ENCODE measurements around the gene MSANTD4. TPM values are rescaled to one million over a fixed set of nuclear protein-coding genes. Genes with fewer than 3 reads are reported as not detected.

Gene MSANTD4
- total RNA-seq = 10 to 100 TPM; 31.3 to 39.6 (median 34.9) TPM

GRCh38 chr11:106021967-106022794 is at the start of gene MSANTD4:
Gene MSANTD4 (minus strand): TSS chr11:106022240. CDS start chr11:106010917, 11,323 bp downstream.
- peak; percentile 91 to 98 for ATAC-seq
- peak; percentile 99 to 100 for DNase-seq
- intact Hi-C loops (cut with DNase I; ENCODE audit: low total_unique reads) (loop anchor here (1.0 kb wide), 2 partner anchors 9 to 55 kb away; partner anchors contain the start of genes AASDHPPT and KBTBD3), in situ Hi-C loops (cut with MboI; ENCODE audit: low sequenced_read_pairs in 4 of 4) (loop anchor here in 3 of 4 donors (5.0 to 10.0 kb wide), 2 partner anchors 53 to 55 kb away; partner anchors contain the start of genes AASDHPPT (in 3 of the 3) and KBTBD3 (in 3 of the 3))
- H3K27me3 ChIP-seq = no peaks in the 10 kb centered on the region
- H3K4me3 ChIP-seq = peak within 1 kb of the TSS; percentile 85 to 92 (median 88)
- peaks cover 19 to 28% of the 10 kb centered on the region in 2 donors for H3K4me1 ChIP-seq
- no peaks in the 10 kb centered on the region for H3K9me3 ChIP-seq
- peak within 1 kb of the TSS; percentile 83 to 90 (median 87) for H3K27ac ChIP-seq
- peak in 3 of 5 experiments; percentile 10 to 19 (median 16) for TF ChIP-seq CTCF (IDR thresholded peaks at IDR 0.05 in 4 of 5, conservative IDR thresholded peaks at IDR 0.05 in 1 of 5)
- peak; percentile 68 to 78 for TF ChIP-seq POLR2A (IDR thresholded peaks at IDR 0.05)
- H3K36me3 ChIP-seq = no peaks in the 10 kb centered on the region

- peak in 1 of 2 donors; percentile 49 for ATAC-seq
- intact Hi-C loops (cut with DNase I; ENCODE audit: low total_unique reads) = no loop called here
These were observed 48.6 kb upstream of the MSANTD4 start for GRCh38 chr11:106070606-106071005.

GRCh38 chr11:106063009-106063408 is 41.0 kb upstream of the MSANTD4 start:
- Histone ChIP-seq H3K36me3 (no peaks in the 10 kb centered on the region), H3K27me3 (no peaks in the 10 kb centered on the region), H3K4me1 (no peaks in the 10 kb centered on the region), H3K27ac (no peak overlapping the region), H3K4me3 (no peak overlapping the region), H3K9me3 (no peaks in the 10 kb centered on the region)
- ATAC-seq (no peak), DNase-seq (no peak)
- intact Hi-C loops (cut with DNase I; ENCODE audit: low total_unique reads) (no loop called here), in situ Hi-C loops (cut with MboI; ENCODE audit: low sequenced_read_pairs in 4 of 4) (no loop called here)
- no peak for TF ChIP-seq CTCF (IDR thresholded peaks at IDR 0.05 in 4 of 5, conservative IDR thresholded peaks at IDR 0.05 in 1 of 5)
- TF ChIP-seq POLR2A (IDR thresholded peaks at IDR 0.05) = no peak

More at GRCh38 chr11:106070606-106071005, 48.6 kb upstream of the MSANTD4 start:
- TF ChIP-seq CTCF (IDR thresholded peaks at IDR 0.05 in 4 of 5, conservative IDR thresholded peaks at IDR 0.05 in 1 of 5) (no peak), POLR2A (IDR thresholded peaks at IDR 0.05) (no peak)
- DNase-seq = no peak
- Histone ChIP-seq H3K4me3 (no peak overlapping the region), H3K9me3 (no peaks in the 10 kb centered on the region), H3K4me1 (no peaks in the 10 kb centered on the region), H3K27ac (no peak overlapping the region), H3K27me3 (no peaks in the 10 kb centered on the region), H3K36me3 (no peaks in the 10 kb centered on the region)
- in situ Hi-C loops (cut with MboI; ENCODE audit: low sequenced_read_pairs in 4 of 4) = loop anchor here in 1 of 4 donors (10.0 kb wide), 1 partner anchor 46 kb away; the partner anchor contains the start of gene MSANTD4

- ATAC-seq (no peak), DNase-seq (no peak)
- Histone ChIP-seq H3K9me3 (no peaks in the 10 kb centered on the region), H3K4me1 (no peaks in the 10 kb centered on the region), H3K36me3 (no peaks in the 10 kb centered on the region), H3K27ac (no peak overlapping the region), H3K4me3 (no peak overlapping the region), H3K27me3 (no peaks in the 10 kb centered on the region)
- intact Hi-C loops (cut with DNase I; ENCODE audit: low total_unique reads) = no loop called here
- TF ChIP-seq POLR2A (IDR thresholded peaks at IDR 0.05) (no peak), CTCF (IDR thresholded peaks at IDR 0.05 in 4 of 5, conservative IDR thresholded peaks at IDR 0.05 in 1 of 5) (no peak)
- in situ Hi-C loops (cut with MboI; ENCODE audit: low sequenced_read_pairs in 4 of 4) = no loop called here
These were observed 40.2 kb upstream of the MSANTD4 start for GRCh38 chr11:106061954-106062949.
